Neural progenitor cell (in vitro differentiated cells): ENCODE measurements around the gene CPNE1.

Source experiments
- CTCF ChIP-seq: fragments of 200-600 bp; sonication (generic); IDR thresholded peaks from 2 replicates; pipeline ENCODE4 v1.5.1; 2017; ENCODE audit warnings: antibody characterized with exemption, mild to moderate bottlenecking
- EZH2phosphoT487 ChIP-seq: fragments of 200-600 bp; sonication (generic); IDR thresholded peaks from 2 replicates; pipeline ENCODE4 v1.6.1; 2017; ENCODE audit warnings: antibody characterized with exemption

- no peak for TF ChIP-seq CTCF
- TF ChIP-seq EZH2phosphoT487 = no peak
Measured at GRCh38 chr20:35710039-35710438, 45.3 kb upstream of the CPNE1 start.
